GM18499 (cell line): ENCODE results near the gene ALG5.

Experiments used
- ATAC-seq: cut with Tn5 transposase; IDR thresholded peaks from one replicate; pipeline ENCODE4 v1.9.1; 2021; ENCODE audit warnings: moderate number of reproducible peaks; ENCODE audit not compliant: insufficient read depth, unreplicated experiment

The ALG5 gene

DNA sequence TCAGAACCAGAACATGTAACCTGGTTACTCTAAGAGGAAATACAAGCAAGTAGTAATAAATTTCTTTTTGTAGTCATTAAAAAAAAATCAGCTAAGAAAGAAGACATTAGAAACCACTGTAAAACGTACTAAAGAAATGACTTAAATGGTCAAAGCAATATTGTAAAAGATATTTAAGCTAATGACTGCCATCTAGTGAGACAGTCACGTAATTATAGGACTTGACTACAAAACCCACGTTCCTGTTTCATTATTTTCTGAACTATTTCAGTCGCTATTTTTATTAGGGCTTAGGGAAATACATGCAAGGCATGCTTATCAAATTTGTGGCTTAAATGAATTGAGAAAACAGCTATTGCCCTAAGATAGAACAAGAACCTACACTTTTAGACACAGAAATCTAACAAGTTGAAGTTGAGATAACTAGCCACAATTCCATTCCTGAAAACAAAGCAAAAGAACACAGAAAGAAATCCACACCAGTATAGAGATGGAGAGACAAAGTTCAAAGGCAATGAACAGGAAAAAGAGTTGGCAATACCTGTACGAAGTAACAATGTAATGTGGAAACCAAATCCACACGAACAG, 17.9 kb downstream of the ALG5 start:
- ATAC-seq: no peak

DNA sequence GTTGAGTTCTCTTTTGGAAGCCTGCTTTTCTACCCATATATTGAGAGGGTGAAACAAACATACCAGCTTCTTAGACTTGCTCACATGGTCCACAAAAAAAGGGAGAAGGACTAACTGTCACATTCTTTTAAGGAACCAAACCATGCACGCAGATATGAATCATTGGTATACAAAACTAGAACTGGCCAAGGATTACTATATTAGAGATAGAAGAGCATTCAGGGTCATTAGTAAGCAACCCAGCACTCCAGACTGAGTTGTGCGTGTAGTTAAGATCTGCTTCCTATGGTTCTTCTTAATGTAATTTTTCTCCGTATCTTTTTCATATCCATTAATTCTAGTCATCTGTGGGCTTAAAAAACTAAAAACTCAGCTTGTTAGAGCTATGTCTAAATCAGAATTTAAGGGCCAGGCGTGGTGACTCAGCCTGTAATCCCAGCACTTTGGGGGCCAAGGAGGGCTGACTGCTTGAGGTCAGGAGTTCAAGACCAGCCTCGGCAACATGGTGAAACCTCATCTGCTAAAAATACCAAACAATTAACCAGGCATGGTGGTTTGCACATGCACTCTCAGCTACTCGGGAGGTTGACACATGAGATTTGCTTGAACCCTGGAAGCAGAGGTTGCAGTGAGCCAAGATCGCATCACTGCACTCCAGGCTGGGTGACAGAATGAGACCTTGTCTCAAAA, 19.6 kb downstream of the ALG5 start:
- no peak for ATAC-seq

DNA sequence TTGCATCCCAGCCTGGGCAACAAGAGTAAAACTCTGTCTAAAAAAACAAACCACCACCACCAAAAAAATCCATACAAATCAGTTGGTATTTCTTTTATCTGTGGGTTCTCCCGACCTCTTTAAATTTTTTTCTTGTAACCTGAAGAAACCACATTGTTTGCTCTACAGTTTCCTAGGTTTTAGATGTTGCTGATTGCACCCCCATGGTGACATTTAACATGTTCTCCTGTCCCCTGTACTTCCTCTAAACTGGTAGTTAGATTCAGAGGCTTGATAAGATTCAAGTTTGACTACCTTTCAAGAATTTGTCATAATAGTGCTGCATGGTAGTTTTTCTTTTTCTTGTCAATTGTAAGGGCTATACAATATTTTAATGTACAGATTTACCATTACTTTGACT, 24.0 kb downstream of the ALG5 start:
- ATAC-seq: no peak

DNA sequence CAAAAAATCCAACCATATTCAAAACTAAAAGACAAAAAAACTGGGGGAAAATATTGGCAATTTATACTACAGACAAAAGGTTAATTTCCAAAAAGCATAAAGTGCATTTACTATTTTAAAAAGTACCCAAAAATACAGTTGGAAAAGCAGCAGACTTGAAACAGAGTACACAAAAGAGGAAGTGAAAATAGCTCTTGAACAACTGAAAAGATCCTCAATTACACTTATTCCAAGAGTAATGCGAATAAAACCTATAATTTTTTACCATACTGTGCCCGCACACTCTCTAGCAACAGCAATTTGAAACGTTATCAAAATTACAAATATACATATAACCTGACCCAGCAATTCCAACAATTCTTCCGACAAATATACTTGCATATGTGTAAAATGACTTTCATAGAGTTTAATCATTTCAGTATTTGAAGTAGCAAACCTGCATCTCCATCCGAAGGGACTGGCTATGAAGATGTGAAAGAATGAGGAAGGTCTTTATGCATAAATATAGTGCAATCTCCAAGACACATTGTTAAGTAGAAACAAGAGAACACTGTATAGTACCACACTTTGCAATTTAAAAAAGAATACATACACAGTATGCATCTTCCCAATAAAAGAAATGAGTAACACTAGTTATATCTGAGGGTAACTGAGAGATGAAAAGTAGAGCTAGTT, 25.4 kb downstream of the ALG5 start:
- peak; percentile 83 for ATAC-seq

DNA sequence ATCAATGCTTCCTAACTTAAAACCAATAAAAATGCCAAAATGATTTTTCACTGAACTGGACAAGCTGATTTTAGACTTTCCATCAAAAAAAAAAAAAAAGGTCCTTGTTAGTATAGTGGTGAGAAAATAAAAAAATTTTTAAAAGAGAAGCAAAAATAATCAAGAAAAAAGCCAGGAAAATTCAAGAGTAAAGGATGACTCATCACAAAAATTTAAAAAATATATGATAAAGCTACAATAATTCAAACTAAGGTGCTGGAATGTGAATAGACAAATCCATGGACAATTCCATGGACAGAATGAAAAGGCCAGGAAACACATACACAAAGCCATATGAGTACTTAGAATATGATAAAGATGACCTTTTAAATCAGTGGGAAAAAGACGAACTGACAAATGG, 26.1 kb downstream of the ALG5 start:
- no peak for ATAC-seq

DNA sequence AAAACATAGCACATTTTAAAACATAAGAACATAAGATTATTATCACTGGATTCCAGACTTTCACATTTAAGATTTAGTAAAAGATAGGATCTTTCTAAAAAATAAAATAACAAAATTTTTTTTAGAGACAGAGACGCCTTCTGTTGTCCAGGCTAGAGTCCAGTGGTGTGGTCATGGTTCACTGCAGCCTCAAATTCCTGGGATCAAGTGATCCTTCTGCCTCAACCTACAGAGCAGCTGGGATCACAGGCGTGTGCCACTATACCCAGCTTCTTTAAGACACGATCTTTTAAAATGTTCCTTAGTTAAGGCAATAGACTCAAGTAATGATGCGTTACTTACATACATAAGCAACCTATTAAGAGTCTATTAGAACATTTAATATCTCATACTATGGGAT, 32.7 kb downstream of the ALG5 start:
- no peak for ATAC-seq

DNA sequence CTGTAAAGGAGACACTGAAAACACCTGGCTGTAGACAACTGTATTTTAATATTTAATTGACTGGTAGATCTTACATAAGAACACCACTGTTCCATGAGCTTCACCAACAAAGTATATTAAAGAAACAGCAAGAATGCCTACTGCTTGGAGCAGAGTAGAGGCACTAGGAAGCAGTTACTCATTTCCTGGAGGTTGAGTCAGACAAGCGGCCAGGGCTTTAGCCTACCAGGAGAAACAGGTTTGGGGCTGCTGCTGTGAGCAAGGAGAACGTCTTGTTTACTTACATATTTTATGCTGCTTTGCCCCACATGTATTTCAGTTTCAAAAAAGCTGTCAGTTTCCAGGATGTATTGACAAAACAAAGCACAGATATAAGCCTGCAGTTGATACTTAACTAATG, 33.4 kb downstream of the ALG5 start:
- no peak for ATAC-seq

DNA sequence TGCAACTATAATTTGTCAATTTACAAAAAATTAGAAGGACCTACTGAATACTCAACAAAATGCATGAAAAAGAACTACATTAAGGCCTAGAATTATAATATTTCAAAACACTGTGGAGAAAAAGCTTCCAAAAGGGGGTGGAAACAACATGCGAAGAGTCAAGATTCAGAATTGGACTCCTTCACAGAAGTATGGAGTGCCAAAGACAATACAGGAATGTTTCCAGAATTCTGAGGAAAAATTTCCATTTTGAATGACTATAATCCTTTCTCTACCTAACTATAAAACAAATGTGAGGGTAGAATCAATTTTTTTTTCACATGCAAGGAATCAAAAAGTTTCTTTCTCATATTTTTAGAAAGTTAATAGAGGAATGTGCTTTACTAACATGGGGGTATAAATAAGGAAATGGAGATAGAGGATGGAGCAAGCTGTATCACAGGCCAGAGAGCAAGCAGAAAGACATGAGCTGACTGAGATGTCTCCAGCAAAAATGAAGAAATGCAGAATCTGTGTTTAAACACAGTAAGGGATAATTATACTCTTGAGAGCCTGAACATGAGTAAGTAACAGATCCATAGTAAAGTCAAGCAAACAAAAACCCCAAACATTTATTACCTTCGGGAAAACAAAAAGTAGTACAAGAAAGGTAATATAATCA, 39.6 kb downstream of the ALG5 start:
- no peak for ATAC-seq

DNA sequence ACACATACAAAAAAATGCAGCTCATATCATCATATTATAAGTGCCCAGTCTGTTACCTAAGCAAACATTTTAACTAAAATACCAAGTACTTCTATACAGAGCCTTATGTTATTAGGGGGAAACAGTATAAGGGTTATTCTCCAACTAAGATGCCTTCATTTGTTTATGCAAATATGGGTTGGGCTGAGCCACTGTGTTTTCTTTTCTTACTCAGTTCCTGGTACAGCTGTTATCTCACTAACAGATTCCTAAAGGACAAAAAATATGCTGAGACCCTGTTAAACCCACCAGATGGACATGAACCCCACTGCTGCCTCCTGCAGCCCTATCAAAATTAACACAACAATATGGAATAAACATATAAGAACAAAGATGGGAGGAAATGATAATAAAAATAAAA, 44.6 kb downstream of the ALG5 start:
- ATAC-seq: no peak

DNA sequence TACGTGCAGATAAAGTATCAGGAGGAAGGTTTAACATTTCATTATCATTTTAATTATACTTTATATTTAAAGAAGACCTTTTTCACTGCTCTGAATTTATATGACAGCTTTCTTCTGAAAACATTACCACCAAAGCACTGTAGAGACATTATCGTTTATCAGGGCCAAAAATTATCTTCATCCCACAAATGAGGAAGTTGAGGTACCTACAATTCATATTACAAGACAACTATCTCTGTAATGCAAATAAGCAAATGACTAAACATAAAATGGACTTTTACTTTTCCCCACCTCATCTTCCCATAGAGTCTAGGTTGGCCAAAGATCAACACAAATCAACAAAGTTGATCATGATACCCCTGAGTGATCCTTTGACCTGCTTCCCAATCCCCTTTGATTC, 48.2 kb downstream of the ALG5 start:
- ATAC-seq: no peak

DNA sequence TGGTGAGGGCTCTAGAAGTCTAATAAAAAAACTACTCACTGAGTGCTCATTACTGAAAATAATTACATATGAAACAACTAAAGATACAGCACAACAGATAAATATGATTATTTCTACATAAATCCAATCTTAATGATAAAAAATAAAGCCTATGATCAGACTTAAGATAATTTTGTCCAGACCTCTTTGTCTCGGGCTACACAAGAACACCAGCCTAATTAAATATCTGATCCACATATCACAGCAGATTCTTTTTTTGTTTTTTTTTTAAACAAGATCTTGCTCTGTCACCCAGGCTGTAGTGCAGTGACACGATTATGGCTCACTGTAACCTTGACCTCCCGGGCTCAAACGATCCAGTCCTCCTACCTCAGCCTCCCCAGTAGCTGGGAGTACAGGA, 48.8 kb downstream of the ALG5 start:
- no peak for ATAC-seq

DNA sequence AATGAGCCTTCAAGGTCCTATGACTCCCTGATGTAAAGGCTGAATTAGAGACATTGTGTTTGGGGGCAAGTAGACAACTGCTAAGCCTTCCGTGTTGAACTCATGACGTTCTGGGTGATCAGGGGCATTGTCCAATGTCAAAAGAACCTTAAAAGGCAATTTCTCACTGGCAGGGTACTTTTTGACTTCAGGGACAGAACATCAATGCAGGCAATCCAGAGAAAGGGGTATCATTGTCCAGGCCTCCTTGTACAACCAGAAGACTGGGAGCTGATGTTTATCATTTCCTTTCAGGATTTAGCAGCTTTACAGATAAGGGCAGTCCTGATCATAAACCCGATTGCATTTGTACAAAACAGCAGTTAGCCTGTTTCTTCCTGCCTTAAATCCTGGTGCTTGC, 54.1 kb downstream of the ALG5 start:
- no peak for ATAC-seq

DNA sequence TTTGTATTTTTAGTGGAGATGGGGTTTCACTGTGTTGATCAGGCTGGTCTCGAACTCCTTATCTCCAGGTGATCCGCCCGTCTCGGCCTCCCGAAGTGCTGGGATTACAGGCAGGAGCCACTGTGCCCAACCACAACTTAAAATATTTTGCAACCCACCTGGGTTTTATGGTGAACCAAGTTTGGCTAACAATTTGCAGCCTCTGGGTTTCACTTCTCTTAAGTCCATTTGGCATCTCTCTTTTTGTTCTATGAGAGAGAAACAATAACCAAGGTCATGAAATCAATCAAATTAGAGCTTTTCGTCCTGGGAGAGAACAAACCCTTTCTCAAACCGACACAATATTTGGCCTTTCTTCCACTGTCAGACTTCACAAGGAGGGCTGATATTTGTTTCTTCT, 73.5 kb downstream of the ALG5 start:
- no peak for ATAC-seq

DNA sequence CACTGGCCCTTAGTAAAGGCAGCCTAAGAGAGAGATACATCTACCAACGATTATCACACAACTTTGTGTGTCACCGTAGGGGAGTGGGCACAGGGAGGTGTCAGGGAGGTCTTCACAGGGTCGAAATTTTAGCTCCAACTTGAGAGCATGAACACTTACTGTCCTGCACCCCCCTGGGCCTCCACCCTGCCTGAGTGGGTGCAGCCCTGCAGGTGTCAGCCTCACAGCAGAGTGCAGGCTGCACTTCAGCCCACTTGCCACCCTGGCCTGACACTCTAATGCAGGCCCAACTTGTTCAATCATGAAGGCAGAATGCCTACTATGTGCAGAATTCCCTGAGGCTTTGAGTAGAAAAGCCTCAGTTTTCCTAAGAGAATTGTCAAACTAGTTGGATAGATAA, 75.1 kb downstream of the ALG5 start:
- no peak for ATAC-seq

DNA sequence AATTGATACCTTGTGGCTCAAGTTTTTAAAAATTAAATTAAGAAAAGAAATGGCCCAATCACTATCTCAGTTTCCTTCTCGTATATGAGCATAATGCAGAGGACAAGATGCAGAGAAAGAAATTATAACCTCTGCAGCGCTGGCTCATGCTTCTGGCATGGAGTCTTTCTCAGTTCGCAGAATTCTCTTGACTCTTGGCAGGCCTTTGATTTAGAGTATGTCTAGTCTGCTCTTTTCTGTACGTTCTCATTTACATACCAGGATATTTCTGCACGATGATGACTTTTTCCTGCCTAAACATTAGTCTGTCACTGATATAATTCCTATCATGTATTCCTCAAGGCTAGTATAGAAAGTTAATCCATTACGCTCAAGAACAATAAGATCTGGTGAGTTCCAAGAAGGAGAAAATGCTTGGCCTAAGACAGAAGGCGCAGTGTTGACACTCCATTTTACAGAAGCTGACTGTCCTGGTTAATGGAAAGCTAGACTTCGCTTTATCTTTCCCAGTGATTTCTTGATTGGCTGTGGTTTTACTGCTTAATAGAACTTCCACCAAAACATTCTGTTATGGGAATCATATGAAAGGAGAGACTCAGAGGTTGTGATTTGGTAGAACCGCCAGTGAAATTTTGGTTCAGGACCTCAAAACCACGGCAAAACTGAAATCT, 77.4 kb downstream of the ALG5 start:
- no peak for ATAC-seq

DNA sequence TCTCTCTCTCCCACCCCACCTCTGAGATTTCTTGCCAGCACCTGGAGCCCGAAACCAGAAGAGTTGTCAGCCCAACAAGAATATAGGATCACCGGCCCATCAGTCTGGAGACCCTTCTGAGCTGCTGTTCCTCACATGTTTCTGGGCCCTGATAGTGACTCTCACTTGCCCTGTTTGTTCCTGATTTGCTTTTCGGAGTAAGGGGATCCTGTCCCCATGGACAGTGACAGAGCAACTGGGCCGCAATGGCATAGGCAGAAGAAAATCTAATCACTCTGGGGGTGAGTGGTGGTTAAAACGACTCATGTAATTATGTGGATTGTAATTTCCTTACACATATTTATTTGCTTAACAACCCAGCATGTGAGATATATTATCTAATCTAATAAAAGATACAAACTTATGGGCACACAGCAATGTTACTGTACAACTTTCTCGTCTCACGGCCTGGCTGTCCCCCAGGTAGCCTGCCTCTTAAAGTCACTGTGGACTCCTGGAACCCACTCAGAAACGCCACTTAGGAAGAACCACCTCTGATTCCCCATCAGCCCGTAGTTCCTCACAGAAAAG, 78.4 kb downstream of the ALG5 start:
- no peak for ATAC-seq

DNA sequence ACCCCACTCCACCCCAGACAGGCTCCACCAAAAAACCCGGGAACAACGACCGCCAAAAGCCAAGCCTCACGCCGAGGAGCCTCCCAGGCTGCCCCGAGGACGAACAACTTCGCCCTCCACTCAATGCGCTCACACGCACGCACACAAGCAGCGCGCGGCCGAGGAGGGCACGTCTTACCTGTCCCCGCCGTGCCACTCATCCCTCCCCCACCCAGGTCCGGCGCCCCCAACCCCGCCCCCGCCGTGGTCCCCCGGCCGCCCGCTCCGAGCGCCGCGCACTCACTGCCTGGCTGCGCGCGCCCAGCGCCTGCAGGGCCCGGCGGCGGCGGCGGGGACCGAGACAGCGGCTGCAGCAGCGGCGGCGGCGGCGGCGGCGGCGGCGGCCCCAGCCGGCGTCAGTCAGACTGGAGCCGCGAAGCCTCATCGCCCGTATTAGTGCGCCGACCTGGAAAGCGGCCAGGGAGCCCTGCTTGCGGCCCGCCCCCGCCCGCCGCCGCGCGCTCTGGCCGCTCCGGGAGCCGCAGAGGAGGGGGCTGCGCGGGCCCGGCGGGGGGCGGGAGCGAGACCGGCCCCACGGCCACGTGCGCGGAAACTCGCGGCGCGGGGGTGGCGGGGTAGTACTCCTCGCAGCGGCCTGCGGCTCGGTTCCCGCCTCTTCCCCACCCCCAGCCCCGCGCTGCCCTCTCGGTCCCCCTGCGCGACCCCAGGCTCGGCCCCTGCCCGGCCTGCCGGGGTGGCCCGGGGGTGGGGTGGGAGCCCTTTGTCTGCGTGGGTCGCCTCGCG, 79.1 kb downstream of the ALG5 start, which contains the start of gene SMAD9:
TSS of gene SMAD9 (minus strand) at position 406 of the 783 bp plus-strand sequence. CDS start 40,549 bp downstream, outside the sequence.
- no peak for ATAC-seq

DNA sequence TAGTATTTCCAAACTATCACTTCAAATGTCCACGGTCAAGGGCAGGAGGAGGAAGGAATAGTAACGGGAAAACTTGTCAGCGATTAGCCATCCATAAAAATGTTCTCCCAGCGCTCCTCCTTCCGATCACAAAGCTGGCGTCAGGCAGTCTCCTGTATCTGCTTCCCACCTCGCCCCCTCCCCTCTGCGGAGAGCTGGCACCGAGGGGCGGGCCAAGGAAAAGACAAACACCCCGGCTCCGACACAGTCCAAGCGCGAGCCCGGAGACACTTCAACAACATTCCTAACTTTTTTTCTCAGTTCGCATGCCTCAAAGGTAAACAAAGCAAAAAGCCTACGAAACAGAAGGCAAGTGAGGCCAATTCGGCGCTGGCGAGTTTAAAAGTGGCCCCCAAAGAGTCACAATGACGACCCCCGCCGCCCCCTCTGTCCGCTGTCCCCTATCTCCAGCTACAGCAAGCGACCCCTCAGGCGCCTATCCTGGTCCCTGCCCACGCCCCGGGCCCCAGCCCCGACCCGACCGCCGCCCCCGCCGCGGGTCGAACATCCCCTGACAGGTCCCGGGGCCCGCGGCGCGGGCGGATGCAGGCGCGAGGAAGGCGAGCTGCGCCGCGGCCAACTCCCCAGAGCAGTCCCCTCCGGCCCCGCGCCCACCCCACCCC, 79.8 kb downstream of the ALG5 start:
- no peak for ATAC-seq
